ACHN (cell line): ENCODE results near the gene ARHGAP25.

ENCODE experiments used
- DNase-seq: peaks from one replicate; pipeline ENCODE4 v3.0.0-alpha.2; 2015
- in situ Hi-C: cut with HindIII; loops from 2 replicates; pipeline ENCODE4 v1.10.0; 2017; ENCODE audit warnings: low sequenced_read_pairs, low pct_ligation_motif_present, low pct_unique_long_range_greater_than_20kb

Gene ARHGAP25

DNA sequence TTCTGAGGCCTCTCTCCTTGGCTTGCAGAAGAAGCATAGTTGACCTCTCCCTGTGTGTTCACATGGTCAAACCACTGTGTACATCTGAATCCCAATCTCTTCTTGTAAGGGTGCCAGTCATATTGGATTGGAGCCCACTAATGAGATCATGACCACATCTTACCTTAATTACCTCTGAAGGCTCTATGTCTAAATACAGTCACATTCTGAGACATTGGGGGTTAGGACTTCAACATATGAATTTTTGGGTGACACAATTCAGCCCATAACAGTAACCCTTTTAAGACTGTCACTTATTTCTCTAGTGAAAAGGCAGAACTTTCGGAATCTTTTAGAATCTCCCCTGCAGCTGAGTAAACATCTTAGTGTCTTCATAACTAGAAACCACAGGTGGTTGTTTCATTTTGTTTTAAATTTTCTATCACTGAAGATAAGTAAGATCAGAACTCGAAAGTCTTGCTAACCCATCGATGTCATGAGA lies 103.3 kb downstream of the ARHGAP25 start:
- in situ Hi-C loops: no loop called here

DNA sequence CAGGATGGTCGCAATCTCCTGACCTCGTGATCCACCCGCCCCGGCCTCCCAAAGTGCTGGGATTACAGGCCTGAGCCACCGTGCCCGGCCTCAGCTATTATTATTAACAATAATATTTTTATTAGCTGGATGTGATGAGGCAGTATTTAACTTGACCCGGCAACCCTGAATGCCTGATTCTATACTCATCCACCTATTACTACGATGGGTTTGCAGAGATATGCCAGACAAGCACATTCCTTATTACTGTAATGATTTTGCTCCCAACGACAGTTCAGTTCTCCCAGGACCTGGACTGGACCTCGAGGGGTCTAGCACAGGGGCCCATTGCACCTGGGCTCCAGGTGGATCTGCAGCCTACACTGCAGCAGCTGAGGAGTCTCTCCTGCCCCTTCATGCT lies 104.0 kb downstream of the ARHGAP25 start:
- in situ Hi-C loops: no loop called here
- no peak for DNase-seq

More for the DNA sequence above, 103.3 kb downstream of the ARHGAP25 start:
- no peak for DNase-seq

DNA sequence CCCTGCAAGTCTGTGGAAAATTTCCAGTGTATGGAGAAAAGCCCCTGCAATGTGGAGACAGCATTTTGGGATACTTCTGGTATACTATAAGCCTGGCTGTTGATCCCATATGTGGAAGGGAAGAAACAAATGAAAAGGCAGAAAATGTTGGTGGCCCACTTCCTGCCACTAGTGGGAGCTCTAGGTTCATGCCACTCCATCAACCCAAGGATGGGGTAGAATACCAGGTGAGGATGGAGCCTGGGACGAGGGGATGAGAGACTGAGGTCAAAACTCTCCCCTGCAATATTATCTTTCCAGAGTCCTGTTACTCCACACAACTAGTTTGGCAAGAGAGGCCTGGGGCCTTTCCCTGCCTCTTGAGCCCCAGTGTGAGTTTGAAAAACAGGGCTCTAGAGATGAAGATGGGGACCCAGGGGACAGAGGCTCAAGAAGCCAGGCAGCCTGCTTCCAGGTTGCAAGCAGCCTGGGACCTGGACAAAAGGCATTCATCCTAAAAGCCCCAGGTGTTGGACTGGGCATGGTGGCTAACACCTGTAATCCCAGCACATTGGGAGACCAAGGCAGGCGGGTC lies 104.7 kb downstream of the ARHGAP25 start:
- in situ Hi-C loops: no loop called here
- peak; percentile 7 for DNase-seq

DNA sequence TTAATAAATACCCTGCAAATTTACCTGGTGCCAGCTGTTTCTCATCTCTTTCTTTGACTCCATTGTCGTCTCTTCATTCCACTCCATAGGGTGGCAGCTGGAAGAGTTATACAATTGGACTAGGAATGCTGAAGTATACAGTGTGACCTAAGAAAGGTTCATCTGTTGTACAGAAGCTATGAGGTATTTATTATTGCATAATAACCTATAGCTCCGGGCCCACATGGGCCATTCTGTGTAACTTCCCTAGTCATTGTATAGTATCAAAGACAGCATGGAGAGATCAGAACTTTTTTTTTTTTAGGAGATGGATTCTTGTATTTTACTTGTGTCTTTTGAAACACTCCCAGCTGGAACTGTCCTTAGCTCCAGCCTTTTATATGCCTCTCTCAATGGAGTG lies 110.4 kb downstream of the ARHGAP25 start:
- in situ Hi-C loops: no loop called here
- DNase-seq: no peak

DNA sequence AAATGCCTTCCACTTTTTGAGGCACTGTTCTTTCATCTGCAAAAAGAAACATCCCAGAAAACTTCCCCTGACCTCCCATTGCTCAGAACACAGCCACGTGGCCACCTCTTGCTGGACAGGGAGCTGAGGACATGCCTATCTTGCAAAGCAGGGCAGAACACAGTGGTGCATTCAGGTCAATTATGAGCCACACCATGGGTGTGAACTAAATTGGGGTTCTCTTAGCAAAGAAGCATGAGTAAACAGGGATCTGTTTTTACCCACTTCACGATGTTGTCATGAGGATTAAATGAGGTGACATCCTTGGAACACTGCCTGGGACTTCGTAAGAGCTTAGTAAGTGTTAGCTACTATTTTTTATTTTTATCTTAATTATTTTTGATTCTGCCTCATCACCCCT lies 111.5 kb downstream of the ARHGAP25 start:
- DNase-seq: no peak
- in situ Hi-C loops: no loop called here

DNA sequence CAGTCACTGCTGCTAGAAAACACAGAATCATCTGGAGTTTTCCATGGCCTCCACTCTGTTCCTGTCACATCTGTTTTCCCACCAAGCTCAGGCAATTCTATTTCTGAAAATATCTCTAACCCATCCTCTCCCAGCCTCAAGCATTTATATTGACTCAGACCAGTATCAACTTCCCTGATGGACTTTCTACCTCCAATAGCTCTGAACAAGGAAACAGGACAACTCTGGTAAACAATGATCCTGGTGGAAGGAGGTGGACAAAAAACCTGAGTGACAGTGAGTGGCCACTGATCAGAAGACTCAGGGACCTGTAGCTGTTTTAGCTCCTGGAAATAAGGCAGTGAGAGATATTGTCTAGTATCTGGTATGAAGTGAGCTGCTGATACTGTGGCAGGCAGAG lies 113.1 kb downstream of the ARHGAP25 start:
- in situ Hi-C loops: no loop called here
- DNase-seq: no peak

DNA sequence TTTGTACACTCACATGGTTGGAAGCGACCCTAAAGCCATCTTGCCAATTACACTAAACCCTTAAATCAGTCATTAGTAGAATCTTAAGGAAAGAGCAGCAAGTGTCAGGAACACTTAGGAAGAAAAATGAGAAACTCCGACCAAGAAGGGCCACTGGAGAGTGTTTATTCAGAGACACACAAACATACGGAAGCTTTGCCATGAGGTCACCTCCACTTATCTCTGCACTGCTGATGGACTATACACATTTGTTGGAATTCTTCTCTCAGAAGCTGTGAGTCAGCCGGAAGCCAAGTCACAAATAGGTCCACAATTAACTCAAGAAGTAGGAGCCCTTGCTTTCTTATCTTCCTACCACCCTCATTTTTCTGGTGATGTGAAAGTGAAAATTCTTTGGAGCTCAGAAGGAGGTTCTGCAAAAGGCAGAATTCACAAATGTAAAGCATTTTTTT lies 115.0 kb downstream of the ARHGAP25 start:
- in situ Hi-C loops: no loop called here

DNA sequence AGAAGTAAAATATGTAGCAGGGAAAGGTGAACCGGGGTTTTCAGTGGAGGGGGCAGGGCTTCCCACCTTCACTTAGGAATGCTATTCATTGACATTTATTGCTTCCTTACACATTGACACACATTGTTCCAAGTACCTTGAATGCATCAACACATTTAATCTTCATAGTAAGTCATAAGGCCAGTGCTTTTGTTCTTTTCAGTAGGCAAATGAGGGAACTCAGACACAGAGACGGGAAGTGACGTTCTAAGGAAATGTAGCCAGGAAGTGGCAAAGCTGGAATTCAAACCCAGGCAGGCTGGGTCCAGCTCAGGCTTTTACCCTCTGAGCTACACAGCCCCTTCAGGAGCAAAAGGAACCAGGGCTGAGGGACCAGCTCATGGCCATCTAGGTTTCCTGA lies 115.9 kb downstream of the ARHGAP25 start:
- in situ Hi-C loops: no loop called here
- DNase-seq: no peak

More for the DNA sequence above, 115.0 kb downstream of the ARHGAP25 start:
- DNase-seq: no peak

DNA sequence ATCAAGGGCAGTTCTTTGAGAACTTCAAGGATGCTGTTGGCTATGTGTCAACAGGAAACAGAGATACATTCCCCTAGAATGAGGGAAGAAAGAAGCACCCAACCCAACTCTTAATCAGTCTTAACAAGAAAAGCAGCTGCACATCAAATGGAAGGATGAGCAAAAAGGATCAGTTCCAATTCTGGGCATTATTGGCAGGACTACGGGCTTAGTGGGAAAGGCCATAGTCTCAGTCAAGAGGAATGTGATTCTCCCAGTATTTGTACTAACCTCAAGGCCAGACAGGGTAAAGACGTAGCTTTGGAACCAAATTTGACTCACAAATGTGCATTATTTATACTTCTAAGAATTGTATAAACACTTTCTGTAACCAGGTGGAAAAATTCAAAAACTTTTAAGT lies 118.4 kb downstream of the ARHGAP25 start:
- no peak for DNase-seq
- in situ Hi-C loops: no loop called here

DNA sequence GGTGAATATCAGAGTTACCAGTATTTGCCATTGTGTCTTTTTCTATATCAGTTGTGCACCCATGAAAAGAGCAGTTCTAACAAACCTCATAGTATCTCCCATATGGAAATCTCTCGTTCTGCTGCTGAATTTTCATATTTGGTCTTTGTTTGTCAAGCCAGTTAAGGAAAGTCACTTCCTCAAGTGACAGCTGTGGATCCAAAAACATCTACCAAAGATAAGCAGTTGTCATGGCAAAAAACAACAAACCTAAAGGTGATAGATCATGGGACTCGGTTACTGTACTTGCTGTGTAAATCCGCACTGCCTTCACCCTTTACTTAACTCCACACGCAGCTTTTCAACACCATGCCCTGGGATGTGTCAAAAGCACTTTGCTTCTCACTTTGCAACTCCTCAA lies 119.3 kb downstream of the ARHGAP25 start:
- in situ Hi-C loops: no loop called here
- DNase-seq: no peak

DNA sequence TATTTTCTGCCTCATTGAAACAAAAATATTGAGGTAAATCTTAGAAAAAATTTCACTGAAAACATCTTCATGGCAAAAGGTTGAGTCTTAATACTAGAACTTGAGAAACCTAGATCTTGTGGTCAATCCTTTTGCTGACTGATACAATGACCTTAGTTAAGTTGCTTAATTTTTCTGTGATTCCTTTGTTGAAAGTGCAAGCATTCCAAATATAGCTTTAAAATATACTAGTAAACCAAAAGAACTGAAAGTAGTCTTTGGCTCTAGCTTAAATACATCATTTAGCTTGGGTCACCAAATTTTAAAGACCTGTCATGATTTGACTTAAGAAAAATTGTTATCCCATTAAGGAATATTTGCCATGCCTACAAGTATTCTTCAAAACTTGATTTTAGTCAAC lies 119.9 kb downstream of the ARHGAP25 start:
- DNase-seq: no peak
- in situ Hi-C loops: no loop called here

DNA sequence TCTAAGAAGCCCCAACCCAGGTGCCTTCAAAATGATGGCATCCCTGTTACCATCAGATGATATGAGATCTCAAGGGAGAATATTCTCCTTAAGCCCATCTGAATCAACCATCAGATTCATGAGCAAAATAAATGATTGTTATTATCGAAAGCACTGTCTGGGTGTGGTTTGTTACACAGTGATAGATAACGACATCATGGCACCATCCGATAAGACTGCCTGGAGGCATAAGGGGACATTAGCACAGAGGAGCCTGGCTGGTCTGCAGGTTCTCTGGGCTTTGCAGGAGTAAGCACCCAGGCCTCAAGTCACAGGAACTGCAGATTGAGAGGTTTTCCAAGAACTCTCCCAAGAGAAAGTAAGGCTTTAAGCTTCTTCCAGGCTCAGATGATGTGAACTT lies 120.9 kb downstream of the ARHGAP25 start:
- no peak for DNase-seq
- in situ Hi-C loops: no loop called here

DNA sequence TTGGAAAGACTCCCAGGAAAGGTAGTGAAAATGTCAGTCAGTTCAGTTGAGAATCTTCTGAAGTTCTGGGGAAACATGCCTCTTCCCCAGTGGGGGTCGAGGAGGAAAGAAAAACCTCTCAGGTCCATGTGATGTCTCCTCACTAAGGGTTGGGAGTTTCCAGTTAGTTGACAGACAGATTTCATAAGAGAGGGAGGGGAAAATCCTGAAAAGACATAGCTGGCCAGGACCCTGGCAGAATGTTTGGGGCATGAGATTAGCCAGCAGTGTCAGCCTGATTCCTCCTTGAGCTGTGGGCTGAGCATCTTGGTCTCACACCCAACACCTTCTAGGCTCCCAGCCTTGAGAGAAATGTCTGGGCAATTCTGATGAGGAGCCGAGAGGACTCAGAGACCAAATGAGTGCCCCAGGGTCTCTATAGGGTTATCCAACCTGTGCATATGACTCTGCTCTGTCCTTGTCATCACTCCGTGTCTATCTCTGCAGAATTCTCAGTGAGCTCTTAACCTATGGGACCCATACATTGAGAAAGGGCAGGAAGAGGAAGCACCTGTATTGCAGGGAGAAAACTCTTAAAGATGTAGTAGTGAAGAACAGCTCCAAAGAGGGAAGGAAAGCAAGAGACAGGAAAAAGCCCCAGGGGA lies 122.7 kb downstream of the ARHGAP25 start:
- in situ Hi-C loops: no loop called here
- DNase-seq: no peak

DNA sequence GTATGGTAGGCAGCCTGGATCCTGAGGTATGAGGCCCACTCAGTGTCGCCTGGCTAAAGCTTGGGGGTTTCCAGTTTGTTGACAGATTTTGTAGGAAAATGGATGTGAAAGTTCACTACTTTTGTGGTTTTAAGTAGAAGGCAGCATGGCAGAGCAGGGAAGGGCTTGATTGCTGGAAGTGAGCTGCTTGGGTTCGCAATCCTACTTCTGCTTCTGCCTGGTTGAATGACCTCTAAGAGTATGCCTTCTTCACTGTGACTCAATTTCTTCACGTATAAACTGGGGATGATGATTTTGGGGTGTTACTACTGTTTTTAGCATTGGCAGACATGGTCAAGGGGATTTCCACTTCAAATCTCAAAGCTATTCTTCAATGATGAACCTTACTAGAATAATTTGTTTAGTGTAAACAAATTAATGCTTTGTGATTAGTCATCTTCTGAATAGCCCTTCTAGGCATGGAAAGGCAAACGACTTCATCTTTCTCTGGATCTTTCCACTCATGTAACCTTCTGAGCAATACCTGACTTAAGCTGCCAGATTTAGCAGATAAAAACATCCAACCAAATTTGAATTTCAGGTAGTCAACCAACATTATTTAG lies 123.3 kb downstream of the ARHGAP25 start:
- in situ Hi-C loops: no loop called here
- DNase-seq: no peak

DNA sequence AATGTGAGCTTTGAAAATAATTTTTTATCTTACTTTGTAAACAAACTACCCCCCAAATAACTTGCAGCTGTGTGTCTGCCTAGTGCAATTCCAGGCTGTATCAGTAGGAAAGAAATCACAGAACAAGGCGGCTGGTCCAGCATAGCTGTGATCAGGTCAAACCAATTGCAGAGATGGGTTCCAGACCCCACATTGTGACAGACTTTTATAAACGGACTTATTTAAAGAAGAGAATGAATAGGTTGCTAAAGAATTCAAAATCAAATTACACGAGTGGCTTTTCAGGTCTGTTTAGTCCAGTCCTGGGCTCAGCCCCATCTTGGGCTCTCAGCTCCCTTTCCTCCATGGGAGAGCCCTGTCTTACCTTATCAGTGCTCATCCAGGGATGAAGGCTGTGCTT lies 125.5 kb downstream of the ARHGAP25 start:
- in situ Hi-C loops: no loop called here
- DNase-seq: no peak

DNA sequence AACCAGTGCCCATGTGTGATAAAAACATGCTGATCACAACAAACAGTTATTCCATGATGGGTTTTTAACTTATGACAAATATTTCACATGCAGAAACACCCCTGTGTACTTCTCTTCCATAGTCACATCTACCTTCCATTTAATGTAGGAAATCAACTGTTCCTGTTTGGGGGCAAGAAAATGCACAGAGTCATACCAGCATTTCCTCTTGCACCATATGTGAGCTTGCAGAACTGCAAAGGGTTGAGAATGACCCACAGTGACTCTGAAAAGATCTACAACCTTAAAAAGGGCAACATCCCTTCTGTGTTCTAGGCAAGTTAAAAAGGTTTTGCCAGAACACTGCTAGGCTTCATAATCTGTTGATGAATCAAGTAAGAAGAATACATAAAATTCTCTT lies 126.7 kb downstream of the ARHGAP25 start:
- in situ Hi-C loops: no loop called here
- no peak for DNase-seq

DNA sequence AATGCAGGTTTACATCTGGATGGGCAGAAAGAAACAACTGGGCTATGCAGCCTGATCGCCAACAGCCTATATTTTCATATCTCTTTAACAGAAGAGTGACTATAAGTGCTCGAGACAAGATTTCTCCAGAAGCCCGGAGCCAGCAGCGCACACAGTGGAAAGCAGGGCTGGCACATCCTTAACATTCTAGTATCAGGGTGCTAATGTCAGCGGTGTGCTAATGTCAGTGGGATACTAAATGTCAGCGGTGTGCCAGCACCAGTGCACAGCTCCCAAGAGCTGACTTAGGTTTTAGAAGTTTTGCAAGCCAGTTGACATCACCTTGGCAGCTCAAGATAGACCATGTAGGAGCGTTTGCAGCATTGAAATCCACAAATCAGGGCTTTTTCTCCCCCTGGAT lies 128.3 kb downstream of the ARHGAP25 start:
- DNase-seq: no peak
- in situ Hi-C loops: no loop called here

DNA sequence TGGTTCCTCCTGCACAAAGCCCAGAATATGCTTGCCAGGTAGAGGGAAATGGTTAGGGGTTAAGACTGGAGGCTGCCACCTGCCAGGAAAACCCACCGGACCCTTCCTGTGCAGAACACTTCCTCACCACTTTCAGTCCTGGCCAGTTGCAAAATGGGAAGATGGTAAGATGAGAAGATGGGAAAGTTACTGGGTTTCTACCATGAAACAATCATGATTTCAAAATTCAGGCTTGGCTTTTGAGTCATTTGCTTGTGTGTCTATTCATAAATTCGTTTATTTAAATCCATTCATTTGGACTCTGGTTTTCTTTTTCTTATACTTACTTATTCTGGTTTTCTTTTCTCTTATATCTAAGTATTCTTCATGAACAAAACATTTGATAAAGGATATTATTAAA lies 129.4 kb downstream of the ARHGAP25 start:
- DNase-seq: no peak
- in situ Hi-C loops: no loop called here

DNA sequence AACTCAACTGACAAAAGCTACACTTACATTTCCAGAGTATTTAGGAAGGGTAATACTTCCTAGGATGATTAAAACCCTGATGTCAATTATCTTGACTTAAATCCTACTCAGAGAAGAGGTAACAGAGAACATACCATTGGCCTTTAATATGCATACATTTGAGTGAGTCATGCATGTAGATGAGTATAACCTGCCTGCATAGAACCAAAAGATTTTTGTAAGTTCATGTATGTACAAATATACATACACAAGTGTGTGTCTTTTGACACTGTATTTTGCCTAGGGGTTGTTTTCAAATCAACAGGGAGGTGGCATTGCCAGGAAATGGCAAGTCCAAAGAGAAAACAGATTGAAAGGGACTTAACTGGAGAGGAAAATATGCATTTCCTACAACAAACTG lies 130.5 kb downstream of the ARHGAP25 start:
- in situ Hi-C loops: no loop called here
- no peak for DNase-seq

DNA sequence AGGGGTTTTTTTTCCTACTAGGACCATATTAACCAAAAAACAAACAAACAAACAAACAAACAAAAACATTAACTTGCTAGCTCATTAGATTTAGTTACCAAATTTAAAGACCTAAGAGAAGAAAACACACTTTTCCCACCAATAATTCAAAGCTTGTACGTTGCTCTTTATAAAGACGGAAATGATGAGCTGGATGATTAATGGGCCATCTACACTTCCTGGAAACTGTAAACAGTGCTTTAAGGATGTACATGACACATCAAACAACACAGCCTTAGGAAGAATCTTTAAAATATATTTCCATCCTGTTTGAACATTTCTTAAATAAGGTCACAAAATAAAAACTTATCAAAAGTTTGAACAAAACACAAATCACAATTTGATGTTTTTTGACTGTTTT lies 135.6 kb downstream of the ARHGAP25 start:
- in situ Hi-C loops: no loop called here
- DNase-seq: no peak
